ENCODE measurements around the gene SCD5.

Gene SCD5

GRCh38 chr4:82765134-82765533 lies 33.5 kb downstream of the SCD5 start:
- DNase-seq (ENCODE audit: low read depth): no peak
- TF ChIP-seq CTCF (IDR thresholded peaks at IDR 0.05; ENCODE audit: low read depth, low read length, missing control alignments): no peak

GRCh38 chr4:82761229-82761628 lies 37.4 kb downstream of the SCD5 start:
- H3K4me3 ChIP-seq (ENCODE audit: low read depth, low read length): no peak overlapping the region
- no peak for DNase-seq (ENCODE audit: low read depth)
- TF ChIP-seq CTCF (IDR thresholded peaks at IDR 0.05; ENCODE audit: low read depth, low read length, missing control alignments): no peak

More at GRCh38 chr4:82765134-82765533, 33.5 kb downstream of the SCD5 start:
- no peak overlapping the region for H3K4me3 ChIP-seq (ENCODE audit: low read depth, low read length)

GRCh38 chr4:82758701-82759685 lies 39.6 kb downstream of the SCD5 start:
- H3K4me3 ChIP-seq (ENCODE audit: low read depth, low read length): no peak overlapping the region
- no peak for DNase-seq (ENCODE audit: low read depth)
- no peak for TF ChIP-seq CTCF (IDR thresholded peaks at IDR 0.05; ENCODE audit: low read depth, low read length, missing control alignments)

GRCh38 chr4:82756061-82756460 lies 42.5 kb downstream of the SCD5 start:
- no peak for DNase-seq (ENCODE audit: low read depth)
- H3K4me3 ChIP-seq (ENCODE audit: low read depth, low read length): no peak overlapping the region
- no peak for TF ChIP-seq CTCF (IDR thresholded peaks at IDR 0.05; ENCODE audit: low read depth, low read length, missing control alignments)

GRCh38 chr4:82755650-82756049 lies 42.9 kb downstream of the SCD5 start:
- TF ChIP-seq CTCF (IDR thresholded peaks at IDR 0.05; ENCODE audit: low read depth, low read length, missing control alignments): no peak
- H3K4me3 ChIP-seq (ENCODE audit: low read depth, low read length): no peak overlapping the region
- no peak for DNase-seq (ENCODE audit: low read depth)

GRCh38 chr4:82754513-82755165 lies 44.0 kb downstream of the SCD5 start:
- no peak for TF ChIP-seq CTCF (IDR thresholded peaks at IDR 0.05; ENCODE audit: low read depth, low read length, missing control alignments)
- no peak for DNase-seq (ENCODE audit: low read depth)
- H3K4me3 ChIP-seq (ENCODE audit: low read depth, low read length): no peak overlapping the region
